Body of pancreas (tissue), 4 donors: Measurements from ENCODE around the gene NOL3. TPM values are rescaled to one million over a fixed set of nuclear protein-coding genes. Genes with fewer than 3 reads are reported as not detected.

Source experiments
- ATAC-seq: fragments of 150-250 bp; one replicate; pipeline ENCODE4 v1.9.1; 2016
- DNase-seq, 4 donors: peaks; one replicate each; pipeline ENCODE4 v3.0.0-alpha.2; 2019
- H3K27ac ChIP-seq, 4 donors: fragments of 200-600 bp; sonication (generic); 1 replicate in 3 of 4; 2 replicates in 1 of 4; pipeline versions ENCODE4 v1.5.1 to v1.6.1; 2016 to 2019; ENCODE audit warnings: mild to moderate bottlenecking in 1 of 4, mixed read lengths in 1 of 4, moderate library complexity in 1 of 4
- H3K27me3 ChIP-seq, 2 donors: fragments of 200-600 bp; sonication (generic); one replicate each; pipeline ENCODE4 v1.6.0; 2016; ENCODE audit warnings: mild to moderate bottlenecking in 1 of 2
- H3K36me3 ChIP-seq, 2 donors: fragments of 200-600 bp; sonication (generic); replicated peaks in 1 of 2; 2 replicates each; pipeline ENCODE4 v1.5.1; 2016; ENCODE audit warnings: low read depth in 2 of 2; ENCODE audit not compliant: insufficient read depth in 1 of 2
- H3K4me1 ChIP-seq: fragments of 200-600 bp; sonication (generic); one replicate; pipeline ENCODE4 v1.6.0; 2016
- H3K4me3 ChIP-seq, 2 donors: fragments of 200-600 bp; sonication (generic); 1 replicate in 1 of 2; 2 replicates in 1 of 2; pipeline ENCODE4 v1.5.1; 2016 to 2019
- H3K9me3 ChIP-seq, 3 donors: fragments of 200-600 bp; sonication (generic); 1 replicate in 2 of 3; 2 replicates in 1 of 3; pipeline ENCODE4 v1.5.1; 2016
- POLR2A ChIP-seq, 3 donors: fragments of 450-650 bp; IDR thresholded peaks; one replicate each; pipeline ENCODE4 v1.6.1; 2016; ENCODE audit warnings: antibody characterized with exemption in 3 of 3, mild to moderate bottlenecking in 2 of 3
- WGBS, 2 donors: methylation state at CpG; one replicate each; pipeline ENCODE4 v1.1.5; 2017; 5-methylcytosine and 5-hydroxymethylcytosine counted together
- intact Hi-C: fragments of 100-400 bp; cut with DNase I; formaldehyde crosslinking; loops from one replicate; pipeline ENCODE4 v1.15.1; 2023
- total RNA-seq, 2 donors: library from RNA; depleted of rRNA; stranded (reverse); fragments of >200 nt; gene quantifications; one replicate each; pipeline ENCODE4 v1.1.0, GENCODE V29; 2016
- TF ChIP-seq, protein P1 (sequence below), 7 experiments: fragments of 450-650 bp in 4 of 7; fragments of 200-600 bp in 3 of 7; sonication (generic) in 3 of 7; IDR thresholded peaks; one replicate each; pipeline ENCODE4 v1.5.1; 2016 to 2019; ENCODE audit warnings: antibody characterized with exemption in 7 of 7

Gene NOL3
- total RNA-seq, 2 donors from 2014 or later: 51.1 to 78.8 TPM

DNA sequence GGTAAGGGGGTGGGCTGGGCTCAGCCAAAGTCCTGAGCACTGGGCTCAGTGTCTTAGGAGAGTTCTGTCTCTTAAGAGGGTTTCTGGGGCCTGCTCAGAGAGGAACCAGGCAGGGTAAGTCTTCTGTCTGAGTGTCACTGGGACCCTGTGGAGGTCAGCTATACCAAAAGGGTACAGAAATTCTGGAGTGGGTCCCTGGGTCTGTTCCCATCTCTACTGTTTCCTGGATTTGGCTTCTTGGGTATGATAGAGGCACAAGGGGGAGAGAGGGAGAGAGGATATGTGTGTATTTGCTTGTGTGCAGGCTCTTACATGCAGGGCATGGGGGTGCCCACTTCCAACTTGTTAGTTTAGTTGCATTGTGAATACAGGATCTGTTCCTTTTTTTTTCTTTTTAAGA, 23.2 kb downstream of the NOL3 start:
- TF ChIP-seq, protein P1, sequence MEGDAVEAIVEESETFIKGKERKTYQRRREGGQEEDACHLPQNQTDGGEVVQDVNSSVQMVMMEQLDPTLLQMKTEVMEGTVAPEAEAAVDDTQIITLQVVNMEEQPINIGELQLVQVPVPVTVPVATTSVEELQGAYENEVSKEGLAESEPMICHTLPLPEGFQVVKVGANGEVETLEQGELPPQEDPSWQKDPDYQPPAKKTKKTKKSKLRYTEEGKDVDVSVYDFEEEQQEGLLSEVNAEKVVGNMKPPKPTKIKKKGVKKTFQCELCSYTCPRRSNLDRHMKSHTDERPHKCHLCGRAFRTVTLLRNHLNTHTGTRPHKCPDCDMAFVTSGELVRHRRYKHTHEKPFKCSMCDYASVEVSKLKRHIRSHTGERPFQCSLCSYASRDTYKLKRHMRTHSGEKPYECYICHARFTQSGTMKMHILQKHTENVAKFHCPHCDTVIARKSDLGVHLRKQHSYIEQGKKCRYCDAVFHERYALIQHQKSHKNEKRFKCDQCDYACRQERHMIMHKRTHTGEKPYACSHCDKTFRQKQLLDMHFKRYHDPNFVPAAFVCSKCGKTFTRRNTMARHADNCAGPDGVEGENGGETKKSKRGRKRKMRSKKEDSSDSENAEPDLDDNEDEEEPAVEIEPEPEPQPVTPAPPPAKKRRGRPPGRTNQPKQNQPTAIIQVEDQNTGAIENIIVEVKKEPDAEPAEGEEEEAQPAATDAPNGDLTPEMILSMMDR (IDR thresholded peaks at IDR 0.05): no peak
- TF ChIP-seq POLR2A (IDR thresholded peaks at IDR 0.05): no peak
- Histone ChIP-seq H3K4me3 (no peak overlapping the region), H3K27ac (no peak overlapping the region), H3K36me3 (peaks cover 12 to 21% of the 10 kb centered on the region in 2 donors), H3K27me3 (no peaks in the 10 kb centered on the region), H3K9me3 (no peaks in the 10 kb centered on the region), H3K4me1 (peaks cover 33% of the 10 kb centered on the region)
- intact Hi-C loops: no loop called here
- DNase-seq (no peak), ATAC-seq (no peak)

DNA sequence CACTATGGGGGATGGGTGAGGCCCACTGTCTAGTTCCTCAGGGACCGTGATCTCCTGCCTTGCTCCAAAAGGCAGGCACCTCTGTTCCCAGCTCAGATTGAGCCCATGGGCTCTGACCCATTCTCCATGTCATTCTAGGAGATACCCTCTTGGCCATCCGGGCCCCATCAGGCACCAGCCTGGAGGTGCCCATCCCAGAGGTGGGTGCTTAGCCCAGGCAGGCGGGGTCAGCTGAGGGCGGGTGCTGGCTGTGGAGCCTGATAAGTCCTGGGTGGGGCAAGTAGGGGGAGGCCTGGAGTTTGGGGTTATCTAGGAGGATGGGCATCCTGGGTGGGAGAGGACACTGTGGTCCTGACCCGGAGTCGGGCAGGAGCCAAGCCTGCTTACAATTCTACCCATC, 23.9 kb downstream of the NOL3 start:
- H3K27ac ChIP-seq: no peak overlapping the region
- H3K4me3 ChIP-seq: no peak overlapping the region
- no peaks in the 10 kb centered on the region for H3K9me3 ChIP-seq
- intact Hi-C loops: no loop called here
- peaks cover 37% of the 10 kb centered on the region for H3K4me1 ChIP-seq
- H3K36me3 ChIP-seq: peaks cover 12 to 21% of the 10 kb centered on the region in 2 donors
- 88 to 93% methylated on average over 4 to 6 of the region's 6 CpGs for WGBS, 2 donors
- no peaks in the 10 kb centered on the region for H3K27me3 ChIP-seq
- no peak for DNase-seq
- no peak for ATAC-seq
- no peak for TF ChIP-seq POLR2A (IDR thresholded peaks at IDR 0.05)
- TF ChIP-seq, protein P1 (IDR thresholded peaks at IDR 0.05): no peak

DNA sequence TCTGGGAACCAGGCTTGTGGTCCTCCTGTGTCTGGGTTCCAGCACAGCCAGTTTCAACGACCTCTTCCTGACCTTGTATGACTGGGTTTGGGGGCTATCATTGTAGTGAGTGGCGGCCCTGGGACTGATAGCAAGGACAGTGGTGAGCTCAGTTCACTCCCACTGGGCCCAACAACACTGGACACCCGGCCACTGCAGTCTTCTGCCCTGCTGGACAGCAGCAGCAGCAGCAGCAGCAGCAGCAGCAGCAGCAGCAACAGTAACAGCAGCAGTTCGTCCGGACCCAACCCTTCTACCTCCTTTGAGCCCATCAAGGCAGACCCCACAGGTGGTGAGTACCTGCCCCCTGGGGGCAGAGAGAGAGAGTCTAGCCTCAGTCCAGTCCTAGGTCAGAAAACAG, 25.3 kb downstream of the NOL3 start:
- Histone ChIP-seq H3K36me3 (peaks cover 12 to 21% of the 10 kb centered on the region in 2 donors), H3K9me3 (no peaks in the 10 kb centered on the region), H3K4me1 (peaks cover 50% of the 10 kb centered on the region), H3K27me3 (no peaks in the 10 kb centered on the region), H3K4me3 (no peak overlapping the region), H3K27ac (no peak overlapping the region)
- intact Hi-C loops: no loop called here
- no peak for DNase-seq
- 50 to 65% methylated on average over 1 to 5 of the region's 5 CpGs for WGBS, 2 donors
- no peak for TF ChIP-seq POLR2A (IDR thresholded peaks at IDR 0.05)
- TF ChIP-seq, protein P1 (IDR thresholded peaks at IDR 0.05): no peak
- ATAC-seq: no peak

DNA sequence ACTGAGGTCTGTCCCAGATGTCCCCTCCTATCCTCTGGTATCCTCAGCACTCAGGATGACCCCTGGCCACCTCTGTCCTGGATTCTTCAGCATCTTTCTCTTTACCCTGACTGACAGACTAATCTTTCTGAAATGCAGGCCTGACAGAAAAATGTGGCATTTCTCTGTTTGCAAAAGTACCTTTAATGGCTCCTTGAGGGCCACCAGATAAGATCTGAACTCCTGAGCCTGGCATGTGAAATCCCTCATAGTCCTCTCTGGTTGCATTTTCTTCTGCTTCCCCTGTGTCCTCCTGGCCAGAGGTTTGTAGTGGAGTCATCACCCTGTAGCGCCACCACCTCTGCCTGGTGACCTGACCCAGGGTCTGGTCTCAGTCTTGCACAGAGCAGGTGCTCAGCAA, 26.5 kb downstream of the NOL3 start:
- DNase-seq (no peak), ATAC-seq (no peak)
- no peak overlapping the region for H3K4me3 ChIP-seq
- no peaks in the 10 kb centered on the region for H3K9me3 ChIP-seq
- intact Hi-C loops: no loop called here
- H3K27ac ChIP-seq: no peak overlapping the region
- 100% methylated on average over 1 of the region's 1 CpG for WGBS, 2 donors
- peaks cover 12 to 30% of the 10 kb centered on the region in 2 donors for H3K36me3 ChIP-seq
- H3K27me3 ChIP-seq: no peaks in the 10 kb centered on the region
- peaks cover 45% of the 10 kb centered on the region for H3K4me1 ChIP-seq
- TF ChIP-seq, protein P1 (IDR thresholded peaks at IDR 0.05): no peak
- TF ChIP-seq POLR2A (IDR thresholded peaks at IDR 0.05): no peak

DNA sequence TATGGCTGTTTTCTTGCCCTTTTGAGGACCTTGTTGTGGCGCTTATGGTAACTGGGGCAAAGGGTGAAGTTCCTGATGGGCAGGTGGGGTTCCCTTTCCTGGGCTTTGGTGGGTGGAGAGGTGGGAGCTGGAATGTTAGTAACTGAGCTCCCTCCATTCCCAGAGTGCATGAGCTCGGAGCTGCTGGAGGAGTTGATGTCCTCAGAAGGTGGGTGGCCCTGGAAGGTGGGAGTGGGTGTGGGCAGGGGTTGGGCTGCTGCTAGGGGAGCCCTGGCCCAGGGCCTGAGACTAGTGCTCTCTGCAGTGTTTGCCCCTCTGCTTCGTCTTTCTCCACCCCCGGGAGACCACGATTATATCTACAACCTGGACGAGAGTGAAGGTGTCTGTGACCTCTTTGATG, 27.4 kb downstream of the NOL3 start:
- Histone ChIP-seq H3K27ac (peak overlapping the region in 2 of 4 donors; percentile 81 to 88), H3K27me3 (no peaks in the 10 kb centered on the region), H3K9me3 (no peaks in the 10 kb centered on the region), H3K4me1 (peaks cover 42% of the 10 kb centered on the region), H3K36me3 (peaks cover 20 to 38% of the 10 kb centered on the region in 2 donors), H3K4me3 (no peak overlapping the region)
- WGBS, 2 donors: 61 to 86% methylated on average over 4 to 6 of the region's 6 CpGs
- DNase-seq (no peak), ATAC-seq (no peak)
- TF ChIP-seq, protein P1 (IDR thresholded peaks at IDR 0.05): no peak
- TF ChIP-seq POLR2A (IDR thresholded peaks at IDR 0.05): no peak
- intact Hi-C loops: no loop called here
